ENCODE data around the gene FEZF1. TPM values are rescaled to one million over a fixed set of nuclear protein-coding genes. Genes with fewer than 3 reads are reported as not detected.

FEZF1 gene
- total RNA-seq, 2 experiments from 2014 or later: not detected

- POLR2A ChIA-PET: interaction anchor here (1.0 kb wide), 1 partner anchor 14 kb away, joined by 3 read pairs; no protein-coding TSS in a partner anchor
- Histone ChIP-seq H3K36me3 (ENCODE audit: insufficient read depth, low read length) (no peaks in the 10 kb centered on the region), H2AFZ (ENCODE audit: low read length) (no peak overlapping the region), H3K4me2 (ENCODE audit: low read length) (no peak overlapping the region), H3K9me2 (ENCODE audit: insufficient read depth, low read length) (no peaks in the 10 kb centered on the region), H3K9me3 (ENCODE audit: low read length) (no peaks in the 10 kb centered on the region), H3K79me2 (ENCODE audit: insufficient read depth, low read depth, low read length) (no peaks in the 10 kb centered on the region), H3K4me3 (ENCODE audit: low read depth, low read length, poor library complexity, severe bottlenecking) (no peak overlapping the region), H3K4me1 (ENCODE audit: insufficient read depth, low read length, poor library complexity, severe bottlenecking) (no peaks in the 10 kb centered on the region), H4K20me1 (ENCODE audit: insufficient read depth, low read length) (no peaks in the 10 kb centered on the region), H3K27ac (ENCODE audit: low read depth, low read length, poor library complexity, severe bottlenecking) (no peak overlapping the region)
- no peak for TF ChIP-seq EZH2phosphoT487 (IDR thresholded peaks at IDR 0.05; ENCODE audit: borderline replicate concordance, low read depth, low read length)
- TF ChIP-seq CTCF (conservative IDR thresholded peaks at IDR 0.05; ENCODE audit: low read length): no peak
- no peak for DNase-seq (ENCODE audit: low spot score)
- intact Hi-C loops (cut with micrococcal nuclease; ENCODE audit: unreplicated experiment): no loop called here
- BruUV-seq (replicated peaks): no TSS peak
- CTCF ChIA-PET (ENCODE audit: unreplicated experiment): no interaction called here
These were observed 43.1 kb downstream of the FEZF1 start for GRCh38 chr7:122261442-122261841.

GRCh38 chr7:122261016-122261415, 43.5 kb downstream of the FEZF1 start:
- no peak overlapping the region for H2AFZ ChIP-seq (ENCODE audit: low read length)
- H3K36me3 ChIP-seq (ENCODE audit: insufficient read depth, low read length): no peaks in the 10 kb centered on the region
- DNase-seq (ENCODE audit: low spot score): no peak
- H3K9me3 ChIP-seq (ENCODE audit: low read length): no peaks in the 10 kb centered on the region
- ChIA-PET CTCF (ENCODE audit: unreplicated experiment) (no interaction called here), POLR2A (interaction anchor here (1.0 kb wide), 1 partner anchor 13 kb away, joined by 3 read pairs; no protein-coding TSS in a partner anchor)
- no peak overlapping the region for H3K4me3 ChIP-seq (ENCODE audit: low read depth, low read length, poor library complexity, severe bottlenecking)
- H3K4me1 ChIP-seq (ENCODE audit: insufficient read depth, low read length, poor library complexity, severe bottlenecking): no peaks in the 10 kb centered on the region
- BruUV-seq (replicated peaks): no TSS peak
- intact Hi-C loops (cut with micrococcal nuclease; ENCODE audit: unreplicated experiment): no loop called here
- no peaks in the 10 kb centered on the region for H4K20me1 ChIP-seq (ENCODE audit: insufficient read depth, low read length)
- no peaks in the 10 kb centered on the region for H3K79me2 ChIP-seq (ENCODE audit: insufficient read depth, low read depth, low read length)
- no peak overlapping the region for H3K27ac ChIP-seq (ENCODE audit: low read depth, low read length, poor library complexity, severe bottlenecking)
- no peak overlapping the region for H3K4me2 ChIP-seq (ENCODE audit: low read length)
- TF ChIP-seq EZH2phosphoT487 (IDR thresholded peaks at IDR 0.05; ENCODE audit: borderline replicate concordance, low read depth, low read length): no peak
- TF ChIP-seq CTCF (conservative IDR thresholded peaks at IDR 0.05; ENCODE audit: low read length): no peak
- H3K9me2 ChIP-seq (ENCODE audit: insufficient read depth, low read length): no peaks in the 10 kb centered on the region

GRCh38 chr7:122260336-122260735, 44.2 kb downstream of the FEZF1 start:
- Histone ChIP-seq H3K9me2 (ENCODE audit: insufficient read depth, low read length) (no peaks in the 10 kb centered on the region), H2AFZ (ENCODE audit: low read length) (no peak overlapping the region), H3K27ac (ENCODE audit: low read depth, low read length, poor library complexity, severe bottlenecking) (no peak overlapping the region), H3K4me3 (ENCODE audit: low read depth, low read length, poor library complexity, severe bottlenecking) (no peak overlapping the region), H3K4me2 (ENCODE audit: low read length) (no peak overlapping the region), H3K9me3 (ENCODE audit: low read length) (no peaks in the 10 kb centered on the region), H3K4me1 (ENCODE audit: insufficient read depth, low read length, poor library complexity, severe bottlenecking) (no peaks in the 10 kb centered on the region), H3K36me3 (ENCODE audit: insufficient read depth, low read length) (no peaks in the 10 kb centered on the region), H3K79me2 (ENCODE audit: insufficient read depth, low read depth, low read length) (no peaks in the 10 kb centered on the region), H4K20me1 (ENCODE audit: insufficient read depth, low read length) (no peaks in the 10 kb centered on the region)
- BruUV-seq (replicated peaks): no TSS peak
- POLR2A ChIA-PET: interaction anchor here (1.0 kb wide), 1 partner anchor 13 kb away, joined by 3 read pairs; no protein-coding TSS in a partner anchor
- CTCF ChIA-PET (ENCODE audit: unreplicated experiment): no interaction called here
- DNase-seq (ENCODE audit: low spot score): no peak
- intact Hi-C loops (cut with micrococcal nuclease; ENCODE audit: unreplicated experiment): no loop called here
- no peak for TF ChIP-seq EZH2phosphoT487 (IDR thresholded peaks at IDR 0.05; ENCODE audit: borderline replicate concordance, low read depth, low read length)
- no peak for TF ChIP-seq CTCF (conservative IDR thresholded peaks at IDR 0.05; ENCODE audit: low read length)
